ENCODE results near the gene NMNAT2. TPM values are rescaled to one million over a fixed set of nuclear protein-coding genes. Genes with fewer than 3 reads are reported as not detected.
A peak's percentile ranks its signal among the peaks of the same experiment; 100 is the strongest.

NMNAT2 gene
- total and polyA plus RNA-seq, 10 of the 15 experiments (the other 5 are each of a cell fraction or from before 2014, with no cell fraction given), result 0.02 to 2.0 (median 0.60) TPM

- no peak overlapping the region for H3K27ac ChIP-seq (ENCODE audit: control insufficient read depth, insufficient read depth)
- H3K4me2 ChIP-seq (ENCODE audit: control insufficient read depth, insufficient read depth), result no peak overlapping the region
- FAIRE-seq, result no peak
- no peaks in the 10 kb centered on the region; the same call in 2 of the 3 replicates for H3K9me3 ChIP-seq (replicated peaks; ENCODE audit: control insufficient read depth, insufficient read depth, low read length)
- intact Hi-C loops (cut with micrococcal nuclease; ENCODE audit: unreplicated experiment), result no loop called here
- ChIA-PET CTCF (interaction anchor here (1.1 to 2.5 kb wide), 3 partner anchors 13 to 30 kb away, joined by 4 to 21 read pairs (median 4); no protein-coding TSS in a partner anchor), POLR2A (interaction anchor here (0.7 to 1.4 kb wide), 3 partner anchors 10 to 92 kb away, joined by 3 to 4 read pairs (median 4); no protein-coding TSS in a partner anchor), SMC1A (ENCODE audit: uncharacterized antibody, unreplicated experiment) (interaction anchor here (0.6 to 13.2 kb wide), 3 partner anchors 21 to 30 kb away, joined by 4 to 152 read pairs (median 12); no protein-coding TSS in a partner anchor), RAD21 (ENCODE audit: unreplicated experiment) (interaction anchor here (0.8 to 1.1 kb wide), 4 partner anchors 17 to 40 kb away, joined by 3 to 6 read pairs (median 4); no protein-coding TSS in a partner anchor)
- no TSS peak for BruUV-seq (replicated peaks)
- in situ Hi-C loops (cut with MboI), result no loop called here
- 22% methylated on average over 5 of the region's 5 CpGs for WGBS (ENCODE audit: insufficient coverage, insufficient replicate concordance, low lambda C conversion rate, missing lambda C conversion rate)
- TF ChIP-seq NKRF (conservative IDR thresholded peaks at IDR 0.05), result no peak
- peak; percentile 36; the same call in 1 of the 2 replicates for TF ChIP-seq RAD51 (IDR thresholded peaks at IDR 0.05)
- TF ChIP-seq ZNF687 (IDR thresholded peaks at IDR 0.05), result peak; percentile 49
- 0 out of 4 replicates have a peak, but pooled peaks of 1 of the 2 experiments have one; percentile 3 for TF ChIP-seq IKZF2 (IDR thresholded peaks at IDR 0.05)
- no peak for TF ChIP-seq EED (IDR thresholded peaks at IDR 0.05; ENCODE audit: low read depth)
- no peak for DNase-seq (ENCODE audit: low read depth, low spot score)
- H3K4me3 ChIP-seq, result no peak overlapping the region
- no peaks in the 10 kb centered on the region for H3K79me2 ChIP-seq (ENCODE audit: control insufficient read depth, insufficient read depth, low read length)
- H3K36me3 ChIP-seq (ENCODE audit: control insufficient read depth in 2 of 2, insufficient read depth in 2 of 2, low read length in 1 of 2), result no peaks in the 10 kb centered on the region
- peaks cover 4% of the 10 kb centered on the region for H3K4me1 ChIP-seq (ENCODE audit: control insufficient read depth, insufficient read depth, low read length)
- peak; percentile 45 for ATAC-seq
- no peak overlapping the region for H3K9ac ChIP-seq (ENCODE audit: control insufficient read depth, insufficient read depth, low read length)
- no peak overlapping the region; the same call in 1 of the 2 replicates for H2AFZ ChIP-seq (ENCODE audit: control insufficient read depth, low read depth, low read length)
- H3K27me3 ChIP-seq (replicated peaks in 1 of 2; ENCODE audit: control insufficient read depth in 2 of 2, insufficient read depth in 2 of 2, low read length in 1 of 2), result no peaks in the 10 kb centered on the region
- H4K20me1 ChIP-seq (ENCODE audit: control insufficient read depth, insufficient read depth), result no peaks in the 10 kb centered on the region
These were observed 107.3 kb downstream of the NMNAT2 start for GRCh38 chr1:183310753-183311479.

Measured in GM12878 (cell line).